ENCODE measurements around the gene ADK. TPM values are rescaled to one million over a fixed set of nuclear protein-coding genes. Genes with fewer than 3 reads are reported as not detected.

Gene ADK
- total RNA-seq, 1 donor from 2014 or later = 47.0 TPM

GRCh38 chr10:74415146-74415839, 264.3 kb downstream of the ADK start:
- peaks cover 8% of the 10 kb centered on the region for H3K9me3 Mint-ChIP-seq (ENCODE audit: unreplicated experiment)
- no peak for DNase-seq (ENCODE audit: extremely low spot score, unreplicated experiment)

DNA sequence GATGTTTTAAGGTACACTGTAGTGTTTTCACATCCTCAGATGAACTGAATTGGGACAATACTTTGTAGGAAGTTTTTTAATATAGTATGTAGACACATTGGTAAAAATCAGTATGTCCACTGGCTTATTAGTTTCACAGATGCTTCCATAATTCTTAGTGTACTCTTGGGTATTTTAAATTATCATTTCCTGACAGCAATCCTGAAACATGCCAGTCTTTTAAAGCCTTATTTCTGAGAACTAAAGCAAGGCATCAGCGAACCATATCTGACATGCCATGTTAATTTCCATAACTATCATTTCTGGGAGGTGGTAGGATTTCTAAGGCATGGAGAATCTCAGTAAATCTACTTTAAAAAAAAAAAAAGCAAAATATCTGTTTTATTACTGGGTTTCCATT, 266.4 kb downstream of the ADK start:
- H3K27ac Mint-ChIP-seq (ENCODE audit: unreplicated experiment) = no peak overlapping the region
- no peak for DNase-seq (ENCODE audit: extremely low spot score, unreplicated experiment)
- H3K9me3 Mint-ChIP-seq (ENCODE audit: unreplicated experiment) = peaks cover 2% of the 10 kb centered on the region
- H3K36me3 Mint-ChIP-seq (ENCODE audit: unreplicated experiment) = peaks cover 6% of the 10 kb centered on the region
- H3K4me3 Mint-ChIP-seq (ENCODE audit: unreplicated experiment) = no peak overlapping the region
- no peaks in the 10 kb centered on the region for H3K27me3 Mint-ChIP-seq (ENCODE audit: unreplicated experiment)
- peaks cover 21% of the 10 kb centered on the region for H3K4me1 Mint-ChIP-seq (ENCODE audit: unreplicated experiment)
- TF ChIP-seq CTCF (IDR thresholded peaks at IDR 0.05) = no peak

More at GRCh38 chr10:74415146-74415839, 264.3 kb downstream of the ADK start:
- H3K27me3 Mint-ChIP-seq (ENCODE audit: unreplicated experiment) = no peaks in the 10 kb centered on the region
- no peak overlapping the region for H3K27ac Mint-ChIP-seq (ENCODE audit: unreplicated experiment)
- TF ChIP-seq CTCF (IDR thresholded peaks at IDR 0.05) = no peak
- H3K4me1 Mint-ChIP-seq (ENCODE audit: unreplicated experiment) = peaks cover 21% of the 10 kb centered on the region
- H3K36me3 Mint-ChIP-seq (ENCODE audit: unreplicated experiment) = peaks cover 18% of the 10 kb centered on the region
- H3K4me3 Mint-ChIP-seq (ENCODE audit: unreplicated experiment) = no peak overlapping the region

DNA sequence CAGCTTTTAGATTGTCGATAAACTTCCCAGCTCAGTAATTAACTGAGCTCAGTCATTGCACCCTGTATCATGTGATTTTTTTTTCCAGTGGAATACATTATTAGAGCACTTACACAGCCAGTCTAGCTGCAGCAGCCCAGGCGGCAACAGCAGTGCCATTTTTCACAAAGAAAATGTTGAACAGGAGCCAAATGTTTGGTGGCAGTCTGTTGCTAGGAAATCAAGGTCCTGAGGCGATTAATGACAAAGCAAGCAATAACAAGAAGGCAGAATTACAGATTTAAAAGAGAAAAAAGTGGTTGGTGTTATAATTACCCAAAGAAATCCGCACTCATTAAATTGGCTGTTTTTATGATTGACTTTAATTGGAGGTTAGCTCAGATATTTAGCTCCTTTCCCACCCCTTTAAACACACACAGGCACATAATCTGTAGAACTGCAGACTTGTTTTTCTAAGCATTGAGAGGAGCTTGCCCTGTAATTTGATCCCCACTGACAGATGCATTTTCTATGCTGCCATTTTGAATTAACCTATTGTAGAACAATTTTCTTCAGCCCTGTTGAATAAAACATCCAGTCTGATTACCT, 267.4 kb downstream of the ADK start:
- H3K4me1 Mint-ChIP-seq (ENCODE audit: unreplicated experiment) = peaks cover 21% of the 10 kb centered on the region
- H3K27me3 Mint-ChIP-seq (ENCODE audit: unreplicated experiment) = no peaks in the 10 kb centered on the region
- TF ChIP-seq CTCF (IDR thresholded peaks at IDR 0.05) = no peak
- H3K9me3 Mint-ChIP-seq (ENCODE audit: unreplicated experiment) = no peaks in the 10 kb centered on the region
- peaks cover 2% of the 10 kb centered on the region for H3K36me3 Mint-ChIP-seq (ENCODE audit: unreplicated experiment)
- peak overlapping the region; percentile 11 for H3K4me3 Mint-ChIP-seq (ENCODE audit: unreplicated experiment)
- DNase-seq (ENCODE audit: extremely low spot score, unreplicated experiment) = no peak
- peak overlapping the region; percentile 68 for H3K27ac Mint-ChIP-seq (ENCODE audit: unreplicated experiment)

DNA sequence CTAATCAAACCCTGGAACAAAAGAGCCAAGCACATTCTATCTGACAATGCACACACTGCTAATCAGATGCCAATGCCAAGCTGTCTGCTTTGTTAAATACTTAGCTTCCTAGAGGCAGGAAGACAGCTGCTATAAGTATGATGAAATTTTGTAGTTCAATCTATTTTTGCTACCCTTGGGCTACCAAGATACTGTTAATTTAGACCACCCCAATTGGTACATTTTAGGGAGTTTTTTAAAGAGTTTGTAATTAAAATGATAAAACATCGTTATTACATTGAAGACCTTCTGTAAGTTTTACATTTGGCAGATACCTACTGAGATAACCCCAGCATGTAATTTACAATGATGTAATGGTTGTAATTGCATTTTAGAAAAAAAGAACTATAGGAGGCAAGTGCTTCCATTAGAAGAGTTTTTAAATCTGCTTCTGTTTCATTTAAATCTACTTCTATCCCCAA, 268.5 kb downstream of the ADK start:
- Mint-ChIP-seq H3K4me3 (ENCODE audit: unreplicated experiment) (no peak overlapping the region), H3K27me3 (ENCODE audit: unreplicated experiment) (no peaks in the 10 kb centered on the region)

More for the DNA sequence above, 268.5 kb downstream of the ADK start:
- Mint-ChIP-seq H3K27ac (ENCODE audit: unreplicated experiment) (no peak overlapping the region), H3K36me3 (ENCODE audit: unreplicated experiment) (peaks cover 9% of the 10 kb centered on the region), H3K9me3 (ENCODE audit: unreplicated experiment) (peaks cover 5% of the 10 kb centered on the region), H3K4me1 (ENCODE audit: unreplicated experiment) (peaks cover 21% of the 10 kb centered on the region)
- DNase-seq (ENCODE audit: extremely low spot score, unreplicated experiment) = no peak
- TF ChIP-seq CTCF (IDR thresholded peaks at IDR 0.05) = no peak
